Neural cell (in vitro differentiated cells): ENCODE results near the gene CLASP1. TPM values are rescaled to one million over a fixed set of nuclear protein-coding genes. Genes with fewer than 3 reads are reported as not detected.

ENCODE experiments used
- H2AFZ ChIP-seq: fragments of 200-600, 300-800 bp; sonication (generic), shearing (Covaris generic); 2 replicates; pipeline ENCODE4 v1.6.0; 2014; ENCODE audit warnings: low read depth, mild to moderate bottlenecking, antibody characterized with exemption, low read length, moderate library complexity
- H3F3A ChIP-seq: fragments of 200-600 bp; shearing (Covaris generic); 2 replicates; pipeline ENCODE4 v1.6.1; 2016; ENCODE audit warnings: mild to moderate bottlenecking, moderate library complexity, mixed read lengths, antibody characterized with exemption, low read length; ENCODE audit not compliant: insufficient read depth, poor library complexity, severe bottlenecking
- H3K27ac ChIP-seq: fragments of 200-600, 300-800 bp; sonication (generic), shearing (Covaris generic); 2 replicates; pipeline ENCODE4 v1.5.1; 2014; ENCODE audit warnings: mild to moderate bottlenecking, low read length, moderate library complexity
- H3K27me3 ChIP-seq: fragments of 300-800, 200-600 bp; sonication (generic), shearing (Covaris generic); 2 replicates; pipeline ENCODE4 v1.6.0; 2014; ENCODE audit warnings: mild to moderate bottlenecking, low read depth, low read length, moderate library complexity; ENCODE audit not compliant: insufficient read depth
- H3K36me3 ChIP-seq: fragments of 300-800, 200-600 bp; sonication (generic), shearing (Covaris generic); 2 replicates; pipeline ENCODE4 v1.5.1; 2014; ENCODE audit warnings: mild to moderate bottlenecking, antibody characterized with exemption, low read length, moderate library complexity; ENCODE audit not compliant: insufficient read depth
- H3K4me2 ChIP-seq: fragments of 300-800, 200-600 bp; sonication (generic), shearing (Covaris generic); 2 replicates; pipeline ENCODE4 v1.6.0; 2014; ENCODE audit warnings: mild to moderate bottlenecking, low read length
- H3K4me3 ChIP-seq: fragments of 300-800, 200-600 bp; sonication (generic), shearing (Covaris generic); 2 replicates; pipeline ENCODE4 v1.5.1; 2014; ENCODE audit warnings: mild to moderate bottlenecking, low read length, moderate library complexity
- H3K79me2 ChIP-seq: fragments of 200-600 bp; shearing (Covaris generic); replicated peaks from 2 replicates; pipeline ENCODE4 v1.6.0; 2014; ENCODE audit warnings: mild to moderate bottlenecking, low read length, moderate library complexity; ENCODE audit not compliant: insufficient read depth
- H3K9ac ChIP-seq: fragments of 300-800, 200-600 bp; sonication (generic), shearing (Covaris generic); 2 replicates; pipeline ENCODE4 v1.6.1; 2016; ENCODE audit warnings: mild to moderate bottlenecking, low read length, mixed read lengths
- H3K9me2 ChIP-seq: fragments of 200-600 bp; shearing (Covaris generic); 2 replicates; pipeline ENCODE4 v1.6.1; 2016; ENCODE audit warnings: mild to moderate bottlenecking, low read length, mixed read lengths; ENCODE audit not compliant: insufficient read depth
- H3K9me3 ChIP-seq: fragments of 200-600, 300-800 bp; sonication (generic), shearing (Covaris generic); 2 replicates; pipeline ENCODE4 v1.6.1; 2016; ENCODE audit warnings: mild to moderate bottlenecking, mixed run types, low read length, moderate library complexity, mixed read lengths
- H4K20me1 ChIP-seq: fragments of 200-600 bp; shearing (Covaris generic); 2 replicates; pipeline ENCODE4 v1.6.1; 2016; ENCODE audit warnings: mild to moderate bottlenecking, mixed run types; ENCODE audit not compliant: insufficient read depth
- CTCF ChIP-seq: fragments of 450-650 bp; IDR thresholded peaks from 2 replicates; pipeline ENCODE4 v1.5.1; 2014; ENCODE audit warnings: antibody characterized with exemption, mild to moderate bottlenecking, moderate library complexity; ENCODE audit not compliant: poor library complexity, severe bottlenecking
- EP300 ChIP-seq: fragments of 450-650 bp; conservative IDR thresholded peaks from 2 replicates; pipeline ENCODE4 v1.6.1; 2014; ENCODE audit warnings: antibody characterized with exemption, mild to moderate bottlenecking, moderate library complexity; ENCODE audit not compliant: poor library complexity, severe bottlenecking
- EZH2 ChIP-seq: fragments of 200-600, 300-800 bp; shearing (Covaris generic), sonication (generic); IDR thresholded peaks from 2 replicates; pipeline ENCODE4 v1.6.1; 2014; ENCODE audit warnings: antibody characterized with exemption, low read length, borderline replicate concordance, mild to moderate bottlenecking; ENCODE audit not compliant: insufficient read depth, poor library complexity, severe bottlenecking
- MXI1 ChIP-seq: fragments of 450-650 bp; conservative IDR thresholded peaks from 2 replicates; pipeline ENCODE4 v1.6.1; 2014; ENCODE audit warnings: antibody characterized with exemption, mild to moderate bottlenecking; ENCODE audit not compliant: poor library complexity, severe bottlenecking
- POLR2AphosphoS5 ChIP-seq: IDR thresholded peaks from 2 replicates; pipeline ENCODE4 v1.6.1; 2012
- RAD21 ChIP-seq: fragments of 450-650 bp; conservative IDR thresholded peaks from 2 replicates; pipeline ENCODE4 v1.6.1; 2014; ENCODE audit warnings: antibody characterized with exemption, mild to moderate bottlenecking, moderate library complexity
- REST ChIP-seq: IDR thresholded peaks from 2 replicates; pipeline ENCODE4 v1.6.1; 2012; ENCODE audit warnings: borderline replicate concordance
- SMC3 ChIP-seq: fragments of 450-650 bp; conservative IDR thresholded peaks from 2 replicates; pipeline ENCODE4 v1.6.1; 2014; ENCODE audit warnings: antibody characterized with exemption, mild to moderate bottlenecking, moderate library complexity; ENCODE audit not compliant: poor library complexity
- TAF1 ChIP-seq: IDR thresholded peaks from 2 replicates; pipeline ENCODE4 v1.6.1; 2012; ENCODE audit warnings: low read depth
- polyA plus RNA-seq: library from polyadenylated mRNA; depleted of rRNA; stranded (reverse); fragments of >200 nt; gene quantifications from 2 replicates; pipeline ENCODE4 v1.2.3, GENCODE V29; 2014

The CLASP1 gene
- polyA plus RNA-seq, 1 donor from 2014 or later = 41.3 TPM

GRCh38 chr2:121534007-121534406 lies 115.3 kb downstream of the CLASP1 start (continued):
- TF ChIP-seq RAD21 (no peak), MXI1 (no peak)

GRCh38 chr2:121532894-121533293 lies 116.4 kb downstream of the CLASP1 start:
- no peak overlapping the region for H3K4me2 ChIP-seq
- H3K4me3 ChIP-seq = no peak overlapping the region
- H3K36me3 ChIP-seq = no peaks in the 10 kb centered on the region
- no peak overlapping the region for H3K27ac ChIP-seq
- no peak overlapping the region for H3K9ac ChIP-seq
- H3K9me2 ChIP-seq = no peaks in the 10 kb centered on the region
- peaks cover 49% of the 10 kb centered on the region for H3K79me2 ChIP-seq
- H4K20me1 ChIP-seq = peaks cover 4% of the 10 kb centered on the region
- H3K27me3 ChIP-seq = no peaks in the 10 kb centered on the region
- H3K9me3 ChIP-seq = no peaks in the 10 kb centered on the region
- no peak overlapping the region for H2AFZ ChIP-seq
- no peaks in the 10 kb centered on the region for H3F3A ChIP-seq
- TF ChIP-seq REST (no peak), TAF1 (no peak)

- H3K27ac ChIP-seq = no peak overlapping the region
- H3K36me3 ChIP-seq = no peaks in the 10 kb centered on the region
- no peaks in the 10 kb centered on the region for H3K9me3 ChIP-seq
- peak overlapping the region; percentile 41 for H3K4me3 ChIP-seq
- no peaks in the 10 kb centered on the region for H3F3A ChIP-seq
- peaks cover 4% of the 10 kb centered on the region for H4K20me1 ChIP-seq
- no peaks in the 10 kb centered on the region for H3K27me3 ChIP-seq
- no peak overlapping the region for H3K9ac ChIP-seq
- peaks cover 47% of the 10 kb centered on the region for H3K79me2 ChIP-seq
- no peak for TF ChIP-seq TAF1
- TF ChIP-seq REST = no peak
- TF ChIP-seq CTCF = no peak
- no peak for TF ChIP-seq POLR2AphosphoS5
- TF ChIP-seq RAD21 = no peak
- no peak for TF ChIP-seq MXI1
- TF ChIP-seq EZH2 = no peak
- TF ChIP-seq EP300 = no peak
- no peak for TF ChIP-seq SMC3
- no peaks in the 10 kb centered on the region for H3K9me2 ChIP-seq
- H3K4me2 ChIP-seq = no peak overlapping the region
- H2AFZ ChIP-seq = no peak overlapping the region
Observed at GRCh38 chr2:121532347-121532766, 116.9 kb downstream of the CLASP1 start.
